ENCODE measurements around the gene NBAS.

GRCh38 chr2:15571729-15572128 is 10.6 kb upstream of the NBAS start:
- TF ChIP-seq CTCF (IDR thresholded peaks at IDR 0.05; ENCODE audit: low read length) (no peak), EZH2 (IDR thresholded peaks at IDR 0.05; ENCODE audit: borderline replicate concordance, low read length) (no peak)

Data from OCI-LY1 (cell line).